Renal pelvis (tissue), 4 donors: ENCODE results near the gene FHIT. TPM values are rescaled to one million over a fixed set of nuclear protein-coding genes. Genes with fewer than 3 reads are reported as not detected.

Source experiments
- DNase-seq: peaks from one replicate; pipeline ENCODE4 v3.0.0-alpha.2; 2013
- polyA plus RNA-seq, 3 donors: library from polyadenylated mRNA; unstranded; fragments of 120-200 nt; gene quantifications; one replicate each; pipeline ENCODE4 v1.2.1, GENCODE V29; 2013; ENCODE audit not compliant: insufficient read length in 3 of 3

Gene FHIT
- polyA plus RNA-seq, 3 donors = 22.3 to 28.2 (median 25.5) TPM

DNA sequence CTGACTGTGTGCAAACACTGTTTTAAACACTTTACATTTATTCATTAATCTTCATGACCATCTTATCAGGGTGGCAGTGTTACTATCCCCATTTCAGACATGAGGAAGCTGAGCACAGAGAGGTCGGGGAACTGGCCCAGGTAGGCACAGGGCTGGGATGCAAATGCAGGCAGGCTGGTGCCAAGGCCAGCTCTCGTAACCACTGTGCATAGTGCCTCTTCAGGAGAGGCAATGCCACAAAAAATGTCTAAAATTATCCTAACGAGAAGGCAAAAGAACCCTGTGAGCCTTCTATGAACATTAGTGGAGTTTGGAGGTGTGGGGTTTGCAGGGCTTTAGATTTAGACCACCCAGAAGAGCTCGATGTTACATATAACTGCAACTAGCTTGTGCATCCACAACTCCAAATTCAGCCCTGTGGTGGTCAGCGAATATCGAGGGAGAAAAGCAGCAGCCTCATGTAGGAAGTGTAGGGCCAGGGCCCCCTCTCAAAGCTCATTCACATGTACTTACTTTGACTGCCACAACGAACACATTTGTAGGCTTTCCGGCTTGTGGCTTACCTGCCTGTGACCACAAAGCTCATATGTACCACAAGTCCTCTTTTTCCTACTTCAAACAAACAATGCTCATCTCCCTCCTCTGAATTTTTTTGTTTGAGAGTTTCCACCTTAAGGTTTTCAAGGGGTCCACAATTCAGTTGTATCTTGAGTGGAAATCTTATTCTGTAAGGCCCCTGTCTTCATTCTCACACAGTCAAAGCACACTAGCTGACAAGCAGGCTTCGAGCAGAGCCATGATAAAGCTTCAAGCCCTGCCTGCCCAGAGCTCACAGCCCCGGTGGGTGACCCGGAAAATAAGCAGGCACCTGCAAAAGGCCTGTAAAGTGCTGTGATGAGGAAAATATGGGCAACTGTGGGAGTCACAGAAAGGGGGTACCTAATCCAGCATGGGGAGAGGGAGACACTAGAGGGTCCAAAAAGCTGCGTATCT is 1478.5 kb downstream of the FHIT start:
- DNase-seq = no peak

DNA sequence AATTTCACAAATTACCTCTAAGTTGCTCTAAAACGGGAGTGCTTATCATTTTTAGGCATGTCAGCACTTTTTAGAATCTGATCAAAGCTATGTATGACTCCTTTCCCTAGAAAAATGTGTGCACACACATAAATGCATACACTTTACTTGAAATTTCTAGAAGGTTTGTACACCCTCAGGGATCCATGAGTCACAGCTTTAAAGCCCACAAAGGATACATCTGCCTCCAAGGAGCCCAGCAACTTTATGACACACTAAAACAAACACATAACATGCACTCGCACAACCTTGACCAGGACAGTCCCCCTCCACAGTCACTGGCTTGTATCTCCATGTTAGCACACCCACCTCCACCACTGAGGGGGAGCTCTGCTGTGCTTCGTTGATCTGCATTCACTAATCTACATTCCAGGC is 1479.5 kb downstream of the FHIT start:
- DNase-seq = peak; percentile 77

DNA sequence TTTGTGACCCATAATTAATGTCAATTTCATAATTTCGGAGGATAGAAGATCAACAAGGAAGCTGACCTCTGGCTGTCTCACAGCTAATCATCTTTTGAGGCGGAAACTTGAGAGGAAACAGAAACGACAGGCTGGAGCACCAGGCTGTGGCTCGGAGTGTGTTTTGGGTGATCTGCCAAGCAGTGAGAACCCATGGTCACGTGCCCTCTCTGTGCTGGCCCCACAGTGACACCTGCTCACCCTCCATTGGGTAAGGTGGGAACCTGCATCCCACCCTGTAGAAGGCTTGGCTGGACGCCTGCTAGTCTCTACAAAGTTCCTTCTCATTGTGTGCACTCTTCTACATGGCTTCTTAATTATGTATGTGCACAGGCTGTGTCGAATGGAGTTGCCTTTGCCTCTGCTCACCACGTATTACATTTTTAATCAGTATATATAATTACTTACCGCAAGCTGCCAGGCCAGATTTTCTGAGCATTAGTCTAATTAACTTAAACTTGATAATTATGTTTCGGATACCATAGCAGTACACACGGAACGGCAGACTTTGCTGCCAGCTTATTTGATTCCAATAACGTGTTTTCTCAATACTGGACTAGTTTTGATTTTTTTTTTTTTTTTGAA is 1482.0 kb downstream of the FHIT start:
- DNase-seq = no peak

DNA sequence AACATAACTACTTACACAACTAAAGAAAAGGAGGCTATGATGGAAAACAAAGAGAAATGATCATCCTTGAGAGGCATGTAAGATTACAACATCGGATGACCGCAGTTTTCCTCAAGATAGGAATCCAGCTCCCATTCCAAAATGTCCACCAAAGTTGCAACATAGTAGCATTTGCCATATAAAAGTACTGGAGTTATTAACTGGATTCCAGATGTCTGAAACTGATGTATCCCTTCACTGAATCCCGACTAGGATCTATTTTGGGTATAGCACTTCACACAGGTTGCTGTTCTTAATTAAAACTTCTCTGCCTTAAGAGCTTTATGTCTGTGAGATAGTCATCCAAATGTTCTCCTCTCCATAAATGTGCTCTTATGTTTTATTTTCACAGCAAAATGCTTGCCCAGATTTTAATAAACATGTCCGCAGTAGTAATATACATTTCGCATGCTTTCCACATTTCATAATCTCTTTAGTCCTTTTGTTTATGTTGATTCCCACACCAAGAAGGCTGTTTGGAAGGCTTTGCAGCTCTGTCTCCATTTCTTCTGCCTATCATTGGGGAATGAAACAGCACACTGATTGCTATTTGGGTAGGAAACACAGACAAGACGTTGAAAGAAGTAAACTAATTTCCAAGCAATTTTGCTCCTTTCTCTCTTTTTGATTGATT is 1484.9 kb downstream of the FHIT start:
- DNase-seq = no peak

DNA sequence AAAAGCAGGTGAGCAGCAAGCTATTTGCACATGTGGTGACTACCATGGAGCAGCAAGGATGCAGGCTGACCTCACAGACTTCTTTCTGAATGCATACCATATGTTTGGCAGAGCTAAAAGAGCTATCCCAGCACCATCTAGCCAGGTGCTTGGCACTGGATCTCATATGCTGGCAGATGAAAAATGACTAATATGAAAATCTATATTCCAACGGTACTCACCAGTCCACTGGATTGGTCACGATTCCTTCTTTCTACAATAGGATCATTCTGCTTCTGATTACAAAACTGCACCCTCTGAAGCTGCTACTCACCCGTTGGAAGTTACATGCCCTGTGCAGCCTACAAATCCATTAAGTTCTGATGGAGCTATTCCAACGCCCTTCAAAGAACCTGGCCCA is 1487.1 kb downstream of the FHIT start:
- DNase-seq = no peak

DNA sequence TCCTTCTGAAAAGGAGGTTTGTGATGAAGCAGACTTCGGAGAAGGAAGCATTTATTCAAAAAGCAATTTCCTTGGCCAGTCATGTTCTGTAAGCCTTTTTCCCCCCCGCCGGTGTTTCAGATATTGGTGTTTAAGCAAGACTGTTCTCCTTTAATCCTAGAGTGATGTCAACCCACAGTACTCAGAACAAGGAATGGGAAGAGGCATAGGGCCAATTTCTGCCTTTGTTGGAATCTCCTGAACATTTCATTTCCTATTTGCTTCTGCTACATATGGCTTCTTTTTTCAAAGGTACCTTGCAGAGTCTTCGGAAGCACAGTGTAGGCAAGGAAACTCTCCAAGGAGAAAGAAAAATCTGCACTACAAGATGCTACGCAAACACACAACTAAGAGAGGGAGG is 1488.3 kb downstream of the FHIT start:
- DNase-seq = no peak

DNA sequence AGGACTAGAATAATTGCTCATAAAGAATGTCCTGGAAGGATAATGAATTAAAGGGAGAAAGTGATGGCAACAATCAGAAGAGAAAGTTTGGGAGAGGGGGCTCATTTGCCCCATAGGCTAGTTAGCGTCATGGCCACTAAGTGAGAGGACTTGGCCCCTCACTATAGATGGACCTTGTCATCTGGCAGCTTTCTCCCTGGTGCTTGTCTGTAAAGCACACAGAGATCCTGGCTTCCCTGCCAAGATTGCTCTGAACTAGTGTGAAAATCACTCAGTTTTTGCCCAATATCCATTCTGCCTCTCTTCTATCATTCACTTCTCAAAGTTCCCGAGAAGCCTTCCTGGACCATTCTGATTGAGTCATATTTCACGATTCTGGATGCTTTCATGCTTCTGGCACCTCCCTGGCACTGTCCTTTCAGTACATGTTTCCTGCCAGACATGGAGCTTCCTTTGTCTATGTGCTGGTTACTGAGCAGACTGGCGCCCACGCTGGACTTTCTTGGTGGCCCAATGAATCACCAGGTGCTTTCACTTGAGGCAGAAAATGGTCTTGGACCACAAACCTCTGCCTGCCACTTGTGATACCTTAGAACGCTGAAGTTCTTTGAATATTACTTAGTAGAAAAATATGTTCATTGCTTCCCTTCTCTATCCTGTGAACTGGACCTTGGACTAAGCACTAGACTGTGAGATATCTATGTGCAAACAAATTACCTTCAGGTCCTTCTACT is 1491.8 kb downstream of the FHIT start:
- no peak for DNase-seq

GRCh38 chr3:59758672-59759071 is 1492.6 kb downstream of the FHIT start:
- DNase-seq = no peak

DNA sequence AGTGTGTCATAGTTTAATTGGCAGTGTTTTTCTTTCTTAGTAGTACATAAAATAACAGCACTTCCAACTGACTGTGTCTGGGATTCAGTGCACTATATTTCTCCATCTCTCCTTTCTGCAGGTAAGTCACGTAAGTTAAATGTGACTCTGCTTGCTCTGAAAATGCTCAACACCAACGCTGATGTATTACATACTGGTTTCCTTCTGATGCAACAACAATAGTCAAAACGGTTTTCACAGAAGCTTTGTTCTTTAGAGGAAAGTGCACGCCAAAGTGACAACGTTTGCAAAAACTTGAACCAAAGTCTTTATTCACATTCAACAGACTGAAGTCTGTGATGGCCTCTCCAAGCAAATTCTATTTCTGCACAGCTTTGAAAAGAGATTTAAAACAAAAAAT is 1494.3 kb downstream of the FHIT start:
- DNase-seq = no peak

DNA sequence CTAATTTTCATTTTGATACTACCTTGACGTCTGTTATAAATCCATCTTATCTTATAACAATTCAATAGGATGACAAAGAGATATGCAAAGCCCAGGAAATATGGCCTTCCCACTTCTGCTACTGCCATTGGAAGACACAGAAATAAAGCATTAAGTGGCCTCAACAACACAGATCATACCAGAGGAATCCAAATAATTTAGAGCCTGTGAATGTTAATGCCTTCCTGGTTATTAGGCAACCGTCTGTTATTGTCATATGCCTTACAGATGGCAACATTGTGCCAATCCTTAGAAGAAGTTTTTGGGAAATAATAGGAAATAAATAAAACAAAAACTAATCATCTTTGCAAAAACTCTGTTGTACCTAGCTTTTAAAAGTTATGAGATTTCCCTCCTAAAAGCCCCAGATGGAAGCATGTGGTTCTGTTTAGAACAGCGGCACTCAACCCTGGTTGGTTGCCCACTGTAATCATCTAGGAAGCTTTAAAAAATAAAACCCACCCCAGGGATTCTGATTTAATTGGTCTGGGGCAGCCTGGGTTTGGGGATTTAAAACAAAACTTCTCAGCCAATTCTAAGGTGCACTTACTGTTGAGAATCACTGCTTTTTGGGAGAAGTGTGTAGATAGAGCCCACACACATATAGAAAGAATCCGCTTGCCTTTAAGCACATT is 1496.7 kb downstream of the FHIT start:
- no peak for DNase-seq

GRCh38 chr3:59753808-59754450 is 1497.3 kb downstream of the FHIT start:
- DNase-seq = no peak

GRCh38 chr3:59752925-59753324 is 1498.3 kb downstream of the FHIT start:
- no peak for DNase-seq

- no peak for DNase-seq
Measured at GRCh38 chr3:59751606-59752005, 1499.6 kb downstream of the FHIT start.

DNA sequence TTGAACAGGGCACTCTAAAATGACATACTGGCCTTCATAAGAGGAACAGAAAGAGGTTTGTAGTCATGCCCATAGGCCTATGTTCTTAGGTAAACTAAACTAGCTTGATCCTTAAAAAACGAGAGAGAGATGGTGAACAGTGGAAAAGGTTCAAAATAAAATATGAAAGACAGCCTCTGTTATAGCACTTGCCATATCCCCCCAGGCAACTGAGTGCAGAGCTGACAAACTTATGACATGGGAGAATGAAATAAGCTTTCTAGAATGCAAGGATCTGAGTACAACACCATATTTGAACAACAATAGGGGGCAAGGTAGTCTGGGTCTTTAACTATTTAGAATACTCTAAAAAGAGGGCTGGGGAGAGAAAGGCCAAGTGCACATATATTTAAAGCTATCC is 1500.9 kb downstream of the FHIT start:
- DNase-seq = no peak

DNA sequence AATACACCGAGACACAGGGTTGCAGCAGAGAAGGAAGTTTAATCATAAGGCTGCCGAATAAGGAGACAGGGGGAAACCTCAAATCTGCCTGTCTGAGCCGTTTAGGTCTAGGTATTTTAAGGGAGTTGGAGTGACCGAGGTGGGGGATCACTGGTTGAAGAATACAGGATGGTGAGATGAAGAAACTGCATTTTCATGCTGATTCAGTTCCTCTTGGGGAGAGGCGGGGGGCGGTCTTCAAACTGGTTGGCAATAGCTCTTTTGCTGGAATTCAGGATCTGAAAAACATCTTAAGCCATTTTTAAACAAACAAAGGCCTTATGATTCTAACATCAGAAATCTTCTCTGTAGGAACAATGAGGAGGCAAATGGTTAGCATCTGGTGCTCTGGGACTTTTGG is 1502.0 kb downstream of the FHIT start:
- DNase-seq = no peak

DNA sequence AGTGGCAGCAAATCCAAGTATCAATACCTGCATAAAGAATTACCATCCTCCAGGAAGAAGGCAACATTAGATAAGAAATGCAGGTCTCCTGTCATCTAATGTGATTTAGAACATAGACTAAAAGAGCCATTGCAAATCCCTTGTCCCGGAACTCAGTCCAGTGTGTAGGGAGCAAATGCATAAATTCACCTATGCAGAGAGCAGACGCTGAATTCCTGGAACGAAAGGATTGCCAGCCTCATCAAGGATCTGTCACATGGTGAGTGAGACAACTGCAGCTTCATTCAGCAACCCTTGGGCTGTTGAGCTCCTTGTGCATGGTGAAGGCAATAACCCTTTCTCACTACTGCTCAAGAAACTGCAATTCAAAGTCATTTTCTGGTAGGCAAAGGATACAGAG is 1504.7 kb downstream of the FHIT start:
- no peak for DNase-seq

- no peak for DNase-seq
Measured at GRCh38 chr3:59737241-59737640, 1514.0 kb downstream of the FHIT start.

DNA sequence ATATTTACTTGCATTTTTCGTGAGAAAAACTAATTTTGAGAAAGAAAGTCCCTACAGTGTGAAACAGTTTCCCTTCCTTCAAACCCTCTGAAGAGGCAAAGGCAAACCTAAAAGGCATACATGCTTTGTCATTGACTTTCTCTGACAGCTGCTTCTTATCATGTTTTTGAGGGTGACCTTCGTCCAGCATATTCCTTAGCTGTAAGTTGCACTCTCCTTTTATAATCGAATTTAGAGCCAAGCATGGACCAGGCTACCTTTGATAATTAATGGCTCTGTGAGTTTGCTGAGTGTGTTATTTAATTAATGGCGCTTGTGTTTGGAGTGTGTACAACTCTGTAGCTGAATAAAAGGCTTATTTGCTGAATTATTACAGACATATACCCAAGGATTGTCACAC is 1517.2 kb downstream of the FHIT start:
- DNase-seq = no peak

DNA sequence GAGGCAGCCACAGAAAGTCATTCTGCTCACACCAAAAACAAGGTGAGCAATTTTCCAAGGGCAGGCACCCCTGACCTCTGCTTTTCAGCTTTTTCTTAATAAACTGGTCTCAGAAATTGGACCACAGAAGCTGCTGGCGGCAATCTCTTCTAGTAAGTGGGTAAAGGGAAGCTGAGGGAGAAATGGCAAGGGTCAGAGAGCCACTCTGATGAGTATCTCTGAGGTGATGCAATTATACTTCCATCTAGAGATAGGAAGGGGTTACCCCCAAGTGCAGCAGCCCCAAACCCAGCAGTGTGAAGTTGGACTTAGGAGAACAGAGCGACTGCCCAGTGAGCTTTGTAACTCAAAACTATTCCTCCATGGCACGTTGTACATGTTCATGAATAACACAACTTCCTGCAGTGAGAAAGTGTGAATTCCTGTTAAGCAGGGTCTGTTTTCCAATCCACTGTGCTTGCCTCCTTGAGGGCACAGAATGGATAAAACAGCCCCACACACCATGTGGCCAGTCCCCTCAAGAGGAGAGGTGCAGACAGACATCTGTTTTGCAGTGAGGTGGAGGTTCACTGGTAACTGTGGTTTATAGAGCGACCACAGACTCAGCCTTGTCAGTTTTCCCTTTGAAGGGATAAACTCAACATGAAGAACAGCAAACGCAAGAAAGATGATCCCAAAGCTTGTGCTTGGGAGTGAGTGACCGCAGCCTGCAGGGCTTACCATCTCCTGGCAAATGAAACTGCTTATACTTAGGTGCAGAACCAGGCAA is 1518.0 kb downstream of the FHIT start:
- DNase-seq = no peak

- DNase-seq = no peak
Measured at GRCh38 chr3:59731943-59732342, 1519.3 kb downstream of the FHIT start.
